ENCODE measurements around the gene ALOX5. TPM values are rescaled to one million over a fixed set of nuclear protein-coding genes. Genes with fewer than 3 reads are reported as not detected.
"Not testable (repeated sequence)": the region's sequence is repeated elsewhere in the genome, so short reads cannot be mapped to it uniquely, and the experiment has no call there.

ALOX5 gene
- total RNA-seq, 4 donors from 2014 or later: 14.2 to 48.5 (median 21.2) TPM

GRCh38 chr10:45480294-45480693 lies 106.3 kb downstream of the ALOX5 start:
- intact Hi-C loops (cut with DNase I): no loop called here

GRCh38 chr10:45481100-45481499 lies 107.1 kb downstream of the ALOX5 start:
- WGBS: 95% methylated on average over 4 of the region's 4 CpGs
- H3K4me3 ChIP-seq; DNase-seq (ENCODE audit: extremely low spot score); H3K27ac ChIP-seq (replicated peaks in 1 of 4); H3K9me3 ChIP-seq; H3K27me3 ChIP-seq; intact Hi-C loops (cut with DNase I); H3K4me1 ChIP-seq: not testable (repeated sequence)
- peaks cover 0 to 19% (median 6%) of the 10 kb centered on the region in 4 donors for H3K36me3 ChIP-seq

More at GRCh38 chr10:45480294-45480693, 106.3 kb downstream of the ALOX5 start:
- no peak overlapping the region for H3K4me3 ChIP-seq
- DNase-seq (ENCODE audit: extremely low spot score): no peak
- peaks cover 0 to 17% (median 6%) of the 10 kb centered on the region in 4 donors for H3K36me3 ChIP-seq
- H3K4me1 ChIP-seq: no peaks in the 10 kb centered on the region
- no peaks in the 10 kb centered on the region for H3K27me3 ChIP-seq
- no peak for TF ChIP-seq POLR2A (IDR thresholded peaks at IDR 0.05; ENCODE audit: low read depth)
- TF ChIP-seq POLR2AphosphoS5 (IDR thresholded peaks at IDR 0.05): no peak
- TF ChIP-seq EP300 (IDR thresholded peaks at IDR 0.05): no peak
- TF ChIP-seq CTCF (IDR thresholded peaks at IDR 0.05): no peak
- peaks cover 0 to 8% (median 2%) of the 10 kb centered on the region in 4 donors for H3K9me3 ChIP-seq
- 98% methylated on average over 2 of the region's 2 CpGs for WGBS
- no peak overlapping the region for H3K27ac ChIP-seq (replicated peaks in 1 of 4)

GRCh38 chr10:45483002-45483401 lies 109.0 kb downstream of the ALOX5 start:
- TF ChIP-seq CTCF (IDR thresholded peaks at IDR 0.05): no peak
- TF ChIP-seq EP300 (IDR thresholded peaks at IDR 0.05): no peak
- no peak for TF ChIP-seq POLR2A (IDR thresholded peaks at IDR 0.05; ENCODE audit: low read depth)
- TF ChIP-seq POLR2AphosphoS5 (IDR thresholded peaks at IDR 0.05): no peak
- no peaks in the 10 kb centered on the region for H3K9me3 ChIP-seq
- H3K27ac ChIP-seq (replicated peaks in 1 of 4): no peak overlapping the region
- no peak overlapping the region for H3K4me3 ChIP-seq
- no peaks in the 10 kb centered on the region for H3K4me1 ChIP-seq
- 87% methylated on average over 3 of the region's 3 CpGs for WGBS
- intact Hi-C loops (cut with DNase I): no loop called here
- H3K36me3 ChIP-seq: peaks cover 0 to 25% (median 8%) of the 10 kb centered on the region in 4 donors
- DNase-seq (ENCODE audit: extremely low spot score): no peak
- no peaks in the 10 kb centered on the region for H3K27me3 ChIP-seq

- 92% methylated on average over 2 of the region's 2 CpGs for WGBS
- H3K9me3 ChIP-seq: no peaks in the 10 kb centered on the region
- no peak overlapping the region for H3K27ac ChIP-seq (replicated peaks in 1 of 4)
- no peak for TF ChIP-seq EP300 (IDR thresholded peaks at IDR 0.05)
- TF ChIP-seq POLR2A (IDR thresholded peaks at IDR 0.05; ENCODE audit: low read depth): no peak
- TF ChIP-seq CTCF (IDR thresholded peaks at IDR 0.05): no peak
- no peak for TF ChIP-seq POLR2AphosphoS5 (IDR thresholded peaks at IDR 0.05)
- H3K27me3 ChIP-seq: no peaks in the 10 kb centered on the region
- no peak overlapping the region for H3K4me3 ChIP-seq
- H3K36me3 ChIP-seq: peaks cover 0 to 30% (median 15%) of the 10 kb centered on the region in 4 donors
- no peaks in the 10 kb centered on the region for H3K4me1 ChIP-seq
- DNase-seq (ENCODE audit: extremely low spot score): no peak
- intact Hi-C loops (cut with DNase I): no loop called here
Measured at GRCh38 chr10:45487735-45488134, 113.7 kb downstream of the ALOX5 start.

GRCh38 chr10:45488365-45488764 lies 114.3 kb downstream of the ALOX5 start:
- Histone ChIP-seq H3K9me3 (no peaks in the 10 kb centered on the region), H3K27me3 (no peaks in the 10 kb centered on the region), H3K27ac (replicated peaks in 1 of 4) (no peak overlapping the region), H3K4me3 (no peak overlapping the region), H3K4me1 (no peaks in the 10 kb centered on the region), H3K36me3 (peaks cover 0 to 30% (median 15%) of the 10 kb centered on the region in 4 donors)
- WGBS: 100% methylated on average over 4 of the region's 10 CpGs
- intact Hi-C loops (cut with DNase I): no loop called here
- TF ChIP-seq POLR2A (IDR thresholded peaks at IDR 0.05; ENCODE audit: low read depth) (no peak), EP300 (IDR thresholded peaks at IDR 0.05) (no peak), POLR2AphosphoS5 (IDR thresholded peaks at IDR 0.05) (no peak), CTCF (IDR thresholded peaks at IDR 0.05) (no peak)
- no peak for DNase-seq (ENCODE audit: extremely low spot score)
